Esophagus squamous epithelium (tissue), 5 donors: Measurements from ENCODE around the gene HBA2. TPM values are rescaled to one million over a fixed set of nuclear protein-coding genes. Genes with fewer than 3 reads are reported as not detected.

ENCODE experiments used
- DNase-seq: peaks from one replicate; lab custom pipeline; 2025; lab: John Stamatoyannopoulos, UW
- H3K27ac ChIP-seq, 4 donors: fragments of 200-600 bp; sonication (generic); one replicate each; pipeline ENCODE4 v1.5.1; 2016 to 2019; ENCODE audit warnings: mild to moderate bottlenecking in 1 of 4
- H3K27me3 ChIP-seq, 4 donors: fragments of 200-600 bp; sonication (generic); 1 replicate in 3 of 4; 2 replicates in 1 of 4; pipeline versions ENCODE4 v1.5.1 to v1.6.0; 2017 to 2021; ENCODE audit warnings: antibody characterized with exemption in 1 of 4
- H3K36me3 ChIP-seq, 3 donors: fragments of 200-600 bp; sonication (generic); one replicate each; pipeline ENCODE4 v1.5.1; 2016 to 2019
- H3K4me1 ChIP-seq, 3 donors: fragments of 200-600 bp; sonication (generic); one replicate each; pipeline ENCODE4 v1.5.1; 2017 to 2019
- H3K4me3 ChIP-seq, 4 donors: fragments of 200-600 bp; sonication (generic); 1 replicate in 3 of 4; 2 replicates in 1 of 4; pipeline ENCODE4 v1.5.1; 2016 to 2019; ENCODE audit warnings: mild to moderate bottlenecking in 2 of 4, moderate library complexity in 1 of 4
- H3K9me3 ChIP-seq, 3 donors: fragments of 200-600 bp; sonication (generic); one replicate each; pipeline ENCODE4 v1.5.1; 2016 to 2019
- POLR2A ChIP-seq, 4 donors: fragments of 450-650 bp; IDR thresholded peaks; one replicate each; pipeline ENCODE4 v1.6.1; 2017; ENCODE audit warnings: antibody characterized with exemption in 4 of 4, mild to moderate bottlenecking in 4 of 4, moderate library complexity in 3 of 4
- WGBS, 2 donors: methylation state at CpG; one replicate each; pipeline ENCODE4 v1.1.5; 2018; 5-methylcytosine and 5-hydroxymethylcytosine counted together
- intact Hi-C: fragments of 100-400 bp; cut with DNase I; formaldehyde crosslinking; loops from one replicate; pipeline ENCODE4 v1.15.0; 2022
- total RNA-seq, 4 donors: library from RNA; depleted of rRNA; stranded (reverse); fragments of >200 nt; gene quantifications; one replicate each; pipeline ENCODE4 v1.1.0, GENCODE V29; 2016
- TF ChIP-seq, protein P1 (sequence below), 6 experiments: fragments of 450-650 bp in 4 of 6; fragments of 200-600 bp in 2 of 6; sonication (generic) in 2 of 6; IDR thresholded peaks; one replicate each; pipeline ENCODE4 v1.5.1; 2016 to 2019; ENCODE audit warnings: antibody characterized with exemption in 6 of 6, mild to moderate bottlenecking in 4 of 6, moderate library complexity in 4 of 6
- donor health status: DM: yes; HTN: yes; CAD: no.

The HBA2 gene
- total RNA-seq, 4 donors from 2014 or later: 4.7 to 5.0 TPM; not detected in 2

DNA sequence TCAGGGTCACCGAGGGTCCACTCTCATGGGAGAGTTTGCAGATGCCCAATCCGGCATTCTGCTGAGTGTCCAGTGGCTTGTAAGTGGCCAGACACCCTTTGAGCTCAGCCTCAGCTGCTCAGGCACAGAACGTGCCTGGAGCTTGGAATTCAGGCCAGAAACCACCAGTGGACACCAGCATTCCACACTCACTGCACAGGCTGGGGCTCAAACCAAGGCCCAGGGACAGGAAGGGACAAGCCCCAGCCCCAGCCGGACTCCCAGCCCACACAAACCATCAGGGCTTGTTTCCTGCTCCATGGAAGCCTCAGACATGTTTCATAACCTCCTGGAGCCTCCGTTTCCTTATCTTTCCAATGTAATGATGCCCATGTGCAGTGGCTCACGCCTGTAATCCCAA lies 29.2 kb upstream of the HBA2 start:
- Histone ChIP-seq H3K27me3 (peaks cover 0 to 3% (median 0%) of the 10 kb centered on the region in 4 donors), H3K4me1 (peaks cover 0 to 7% (median 0%) of the 10 kb centered on the region in 3 donors), H3K9me3 (no peaks in the 10 kb centered on the region), H3K36me3 (no peaks in the 10 kb centered on the region), H3K27ac (no peak overlapping the region), H3K4me3 (no peak overlapping the region)
- no peak for DNase-seq
- intact Hi-C loops: no loop called here
- 60 to 69% methylated on average over 1 to 2 of the region's 6 CpGs for WGBS, 2 donors
- TF ChIP-seq, protein P1, sequence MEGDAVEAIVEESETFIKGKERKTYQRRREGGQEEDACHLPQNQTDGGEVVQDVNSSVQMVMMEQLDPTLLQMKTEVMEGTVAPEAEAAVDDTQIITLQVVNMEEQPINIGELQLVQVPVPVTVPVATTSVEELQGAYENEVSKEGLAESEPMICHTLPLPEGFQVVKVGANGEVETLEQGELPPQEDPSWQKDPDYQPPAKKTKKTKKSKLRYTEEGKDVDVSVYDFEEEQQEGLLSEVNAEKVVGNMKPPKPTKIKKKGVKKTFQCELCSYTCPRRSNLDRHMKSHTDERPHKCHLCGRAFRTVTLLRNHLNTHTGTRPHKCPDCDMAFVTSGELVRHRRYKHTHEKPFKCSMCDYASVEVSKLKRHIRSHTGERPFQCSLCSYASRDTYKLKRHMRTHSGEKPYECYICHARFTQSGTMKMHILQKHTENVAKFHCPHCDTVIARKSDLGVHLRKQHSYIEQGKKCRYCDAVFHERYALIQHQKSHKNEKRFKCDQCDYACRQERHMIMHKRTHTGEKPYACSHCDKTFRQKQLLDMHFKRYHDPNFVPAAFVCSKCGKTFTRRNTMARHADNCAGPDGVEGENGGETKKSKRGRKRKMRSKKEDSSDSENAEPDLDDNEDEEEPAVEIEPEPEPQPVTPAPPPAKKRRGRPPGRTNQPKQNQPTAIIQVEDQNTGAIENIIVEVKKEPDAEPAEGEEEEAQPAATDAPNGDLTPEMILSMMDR (IDR thresholded peaks at IDR 0.05): no peak
- TF ChIP-seq POLR2A (IDR thresholded peaks at IDR 0.05): no peak

DNA sequence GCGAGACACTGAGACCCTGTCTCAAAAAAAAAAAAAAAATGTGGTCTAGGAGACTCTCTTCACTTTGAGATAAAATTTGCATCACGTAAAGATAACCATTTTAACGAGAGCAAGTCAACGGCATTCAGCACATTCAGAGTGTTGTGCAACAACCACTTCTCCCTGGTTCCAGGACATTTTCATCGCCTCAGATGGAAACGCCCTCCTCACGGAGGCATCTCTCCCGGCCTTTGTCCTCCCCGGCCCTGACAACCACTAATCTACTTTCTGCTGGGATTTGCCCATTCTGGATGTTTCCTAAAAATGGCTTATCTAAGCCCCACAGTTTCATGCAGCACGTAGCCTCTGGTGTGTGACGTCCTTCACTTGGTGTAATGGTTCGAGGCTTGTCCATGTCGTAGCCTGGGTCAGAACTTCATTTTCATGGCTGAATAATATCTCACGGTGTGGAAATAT lies 27.9 kb upstream of the HBA2 start:
- peaks cover 0 to 8% (median 0%) of the 10 kb centered on the region in 4 donors for H3K27me3 ChIP-seq
- TF ChIP-seq, protein P1 (IDR thresholded peaks at IDR 0.05): no peak
- no peak for TF ChIP-seq POLR2A (IDR thresholded peaks at IDR 0.05)
- no peak overlapping the region for H3K27ac ChIP-seq
- H3K36me3 ChIP-seq: no peaks in the 10 kb centered on the region
- no peak overlapping the region for H3K4me3 ChIP-seq
- 87 to 90% methylated on average over 14 of the region's 14 CpGs for WGBS, 2 donors
- no peak for DNase-seq
- H3K9me3 ChIP-seq: no peaks in the 10 kb centered on the region
- no peaks in the 10 kb centered on the region for H3K4me1 ChIP-seq
- intact Hi-C loops: no loop called here

DNA sequence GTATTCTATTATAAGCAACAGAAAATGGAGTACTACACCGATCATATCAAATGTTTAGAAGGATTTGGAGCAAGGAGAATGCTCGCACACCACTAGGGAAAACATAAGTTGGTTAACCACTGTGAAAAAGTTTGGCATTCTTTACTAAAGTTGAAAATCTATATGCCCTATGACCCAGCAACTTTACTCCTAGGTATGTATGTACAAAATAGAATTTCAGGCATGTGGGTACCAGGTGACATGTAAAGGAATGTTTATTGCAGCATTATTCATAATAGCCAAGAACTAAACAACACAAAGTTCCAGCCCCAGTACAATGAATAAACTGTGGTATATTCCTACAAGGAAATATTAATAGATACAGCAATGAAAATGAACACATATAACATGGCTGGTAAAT lies 26.0 kb upstream of the HBA2 start:
- DNase-seq: no peak
- H3K9me3 ChIP-seq: no peaks in the 10 kb centered on the region
- H3K27ac ChIP-seq: no peak overlapping the region
- WGBS, 2 donors: 83 to 96% methylated on average over 2 of the region's 2 CpGs
- no peaks in the 10 kb centered on the region for H3K36me3 ChIP-seq
- no peaks in the 10 kb centered on the region for H3K4me1 ChIP-seq
- intact Hi-C loops: no loop called here
- peaks cover 0 to 19% (median 0%) of the 10 kb centered on the region in 4 donors for H3K27me3 ChIP-seq
- no peak for TF ChIP-seq POLR2A (IDR thresholded peaks at IDR 0.05)
- TF ChIP-seq, protein P1 (IDR thresholded peaks at IDR 0.05): no peak
- no peak overlapping the region for H3K4me3 ChIP-seq

DNA sequence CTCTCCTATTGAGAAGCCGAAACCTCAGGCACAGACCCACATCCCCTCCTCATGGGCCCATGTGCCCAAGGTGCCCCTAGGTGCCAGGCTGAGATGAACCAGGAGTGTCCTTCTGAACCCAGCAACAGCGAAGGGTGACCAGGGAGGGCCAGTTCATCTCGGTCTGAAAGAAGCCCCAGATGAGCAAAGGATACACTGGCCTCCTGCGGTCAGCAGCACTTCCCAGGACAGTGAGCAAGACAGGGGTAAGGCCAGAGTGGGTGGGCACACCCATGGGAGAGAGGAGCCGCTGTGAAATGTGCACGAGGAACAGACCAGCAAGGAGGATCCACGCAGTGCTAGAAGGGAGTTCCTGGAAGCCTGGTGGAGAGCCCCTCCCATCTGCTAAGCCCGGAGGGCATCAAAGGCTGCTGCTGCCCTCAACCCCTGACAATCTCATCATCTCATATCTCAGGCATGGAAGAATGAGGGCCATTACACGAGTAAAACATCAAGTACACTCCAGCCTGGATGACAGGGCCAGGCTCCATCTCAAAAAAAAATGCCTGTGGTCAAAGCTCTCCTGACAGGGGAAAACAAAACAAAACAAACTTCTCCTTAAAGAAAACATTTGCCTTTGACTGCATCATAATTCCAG lies 23.5 kb upstream of the HBA2 start:
- 36 to 38% methylated on average over 5 to 6 of the region's 9 CpGs for WGBS, 2 donors
- intact Hi-C loops: no loop called here
- no peaks in the 10 kb centered on the region for H3K36me3 ChIP-seq
- TF ChIP-seq, protein P1 (IDR thresholded peaks at IDR 0.05): no peak
- TF ChIP-seq POLR2A (IDR thresholded peaks at IDR 0.05): no peak
- H3K9me3 ChIP-seq: no peaks in the 10 kb centered on the region
- no peak overlapping the region for H3K27ac ChIP-seq
- no peak overlapping the region for H3K4me3 ChIP-seq
- H3K27me3 ChIP-seq: peaks cover 0 to 17% (median 0%) of the 10 kb centered on the region in 4 donors
- H3K4me1 ChIP-seq: peaks cover 0 to under 1% (median 0%) of the 10 kb centered on the region in 3 donors
- DNase-seq: no peak
